SH-SY5Y (cell line): Measurements from ENCODE around the gene DMWD.

Experiments
- GATA2 ChIP-seq: IDR thresholded peaks from 2 replicates; pipeline ENCODE4 v1.6.1; 2011; ENCODE audit warnings: mild to moderate bottlenecking, low read depth, low read length
- GATA3 ChIP-seq: IDR thresholded peaks from 2 replicates; pipeline ENCODE4 v1.6.1; 2011; ENCODE audit warnings: low read depth, mild to moderate bottlenecking, low read length, moderate library complexity

Gene DMWD, protein sequence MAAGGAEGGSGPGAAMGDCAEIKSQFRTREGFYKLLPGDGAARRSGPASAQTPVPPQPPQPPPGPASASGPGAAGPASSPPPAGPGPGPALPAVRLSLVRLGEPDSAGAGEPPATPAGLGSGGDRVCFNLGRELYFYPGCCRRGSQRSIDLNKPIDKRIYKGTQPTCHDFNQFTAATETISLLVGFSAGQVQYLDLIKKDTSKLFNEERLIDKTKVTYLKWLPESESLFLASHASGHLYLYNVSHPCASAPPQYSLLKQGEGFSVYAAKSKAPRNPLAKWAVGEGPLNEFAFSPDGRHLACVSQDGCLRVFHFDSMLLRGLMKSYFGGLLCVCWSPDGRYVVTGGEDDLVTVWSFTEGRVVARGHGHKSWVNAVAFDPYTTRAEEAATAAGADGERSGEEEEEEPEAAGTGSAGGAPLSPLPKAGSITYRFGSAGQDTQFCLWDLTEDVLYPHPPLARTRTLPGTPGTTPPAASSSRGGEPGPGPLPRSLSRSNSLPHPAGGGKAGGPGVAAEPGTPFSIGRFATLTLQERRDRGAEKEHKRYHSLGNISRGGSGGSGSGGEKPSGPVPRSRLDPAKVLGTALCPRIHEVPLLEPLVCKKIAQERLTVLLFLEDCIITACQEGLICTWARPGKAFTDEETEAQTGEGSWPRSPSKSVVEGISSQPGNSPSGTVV

GRCh38 chr19:45792470-45793177, at the start of gene DMWD:
Gene DMWD (minus strand): TSS chr19:45792845. CDS start chr19:45792756, 89 bp downstream.
- TF ChIP-seq GATA3 (no peak), GATA2 (no peak)

GRCh38 chr19:45842198-45842597, 49.6 kb upstream of the DMWD start:
- TF ChIP-seq GATA2 (no peak), GATA3 (no peak)

DNA sequence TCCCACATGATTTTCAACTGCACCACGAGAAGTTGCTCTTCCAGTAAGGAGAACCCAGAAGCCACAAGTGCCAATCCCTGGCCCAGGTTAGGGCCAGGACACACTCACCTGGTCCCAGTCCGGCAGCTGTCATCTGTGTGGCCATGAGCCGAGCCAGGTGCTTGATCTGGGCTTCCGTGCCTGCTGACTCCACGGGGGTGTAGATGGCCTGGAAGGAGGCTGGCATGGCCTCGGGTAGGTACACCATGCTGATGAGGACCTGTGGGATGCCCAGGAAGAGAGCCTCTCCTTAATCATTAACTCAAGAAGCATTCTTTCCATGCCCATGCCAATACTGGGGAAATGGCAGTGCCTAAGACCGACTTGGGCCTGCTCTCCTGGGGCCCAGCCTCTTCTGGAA, 42.3 kb upstream of the DMWD start:
- TF ChIP-seq GATA2 (no peak), GATA3 (no peak)

DNA sequence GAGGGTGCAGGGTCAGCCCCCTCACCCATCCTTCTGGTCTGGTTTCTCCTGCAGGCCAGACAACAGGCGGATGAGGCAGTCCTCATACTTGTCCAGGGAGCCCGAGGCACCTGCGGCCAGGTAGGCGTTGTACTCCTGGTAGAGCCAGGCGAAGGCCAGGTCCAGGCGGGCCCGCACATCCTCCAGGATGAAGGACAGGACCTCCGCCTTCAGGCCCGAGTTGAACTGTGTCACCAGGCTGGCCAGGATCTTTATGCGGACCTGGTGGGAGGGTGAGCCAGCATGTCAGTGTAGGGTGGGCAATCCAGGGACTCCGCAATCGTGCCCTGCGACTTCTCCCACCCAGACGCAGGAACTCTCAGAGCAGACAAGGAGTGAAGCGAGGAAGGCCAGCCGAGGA, 36.3 kb upstream of the DMWD start:
- TF ChIP-seq GATA3 (no peak), GATA2 (no peak)

- no peak for TF ChIP-seq GATA2
Observed at GRCh38 chr19:45828523-45828922, 35.9 kb upstream of the DMWD start.

DNA sequence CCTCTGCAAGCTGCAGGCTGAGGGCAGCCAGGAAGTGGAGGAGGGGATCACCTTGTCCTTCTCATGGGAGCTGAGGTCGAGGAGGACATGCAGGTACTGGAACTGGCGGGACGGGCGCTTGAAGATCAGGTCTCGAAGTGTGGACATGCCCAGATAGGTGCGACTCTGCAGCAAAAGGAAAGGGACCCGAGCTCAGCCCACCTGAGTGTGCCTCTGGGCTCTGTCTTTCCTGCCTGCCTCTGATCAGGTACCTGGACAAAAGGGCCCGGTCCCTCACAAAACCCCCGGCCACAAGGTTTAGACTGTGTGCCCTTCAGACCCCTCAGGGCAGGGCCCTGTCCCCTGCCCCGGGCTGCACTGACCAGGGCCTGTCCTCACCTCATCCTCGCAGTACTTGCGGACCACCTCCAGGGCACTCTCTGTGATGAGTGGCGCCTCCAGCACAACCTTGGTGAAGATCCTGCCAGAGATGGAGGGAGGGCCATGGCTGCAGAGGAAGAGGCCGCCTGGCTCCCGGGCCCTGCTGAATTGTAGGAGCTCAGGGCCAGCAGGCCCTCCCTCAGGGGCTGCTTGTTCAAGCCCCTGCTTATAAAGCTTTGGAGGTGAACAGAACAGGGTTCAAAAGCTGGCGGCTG, 34.9 kb upstream of the DMWD start:
- no peak for TF ChIP-seq GATA3
- no peak for TF ChIP-seq GATA2

DNA sequence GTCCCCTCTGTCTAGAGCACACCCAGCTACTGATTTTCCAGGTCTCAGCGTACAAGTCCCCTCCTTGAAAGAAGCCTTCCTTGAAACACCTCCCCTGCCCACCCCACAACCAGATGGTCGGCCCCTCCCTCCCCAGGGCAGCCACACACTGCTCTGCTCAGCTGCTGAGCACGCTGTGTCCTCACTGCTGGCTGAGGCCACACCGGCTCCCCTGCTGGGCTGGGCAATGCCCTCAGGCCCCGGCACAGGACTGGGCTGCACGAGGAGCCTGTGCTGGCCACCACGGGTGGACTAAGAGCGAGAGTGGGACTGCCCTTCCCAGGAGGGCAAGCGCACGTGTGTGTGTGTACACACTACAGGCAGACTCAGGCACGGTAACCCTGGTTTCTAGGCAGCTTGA, 34.3 kb upstream of the DMWD start:
- TF ChIP-seq GATA2 (no peak), GATA3 (no peak)

- TF ChIP-seq GATA2 (no peak), GATA3 (no peak)
Observed at GRCh38 chr19:45825917-45826893, 33.6 kb upstream of the DMWD start.

- no peak for TF ChIP-seq GATA2
- no peak for TF ChIP-seq GATA3
Observed at GRCh38 chr19:45825263-45825605, 32.6 kb upstream of the DMWD start.

- TF ChIP-seq GATA3: no peak
- TF ChIP-seq GATA2: no peak
Observed at GRCh38 chr19:45824531-45825262, 32.1 kb upstream of the DMWD start.

DNA sequence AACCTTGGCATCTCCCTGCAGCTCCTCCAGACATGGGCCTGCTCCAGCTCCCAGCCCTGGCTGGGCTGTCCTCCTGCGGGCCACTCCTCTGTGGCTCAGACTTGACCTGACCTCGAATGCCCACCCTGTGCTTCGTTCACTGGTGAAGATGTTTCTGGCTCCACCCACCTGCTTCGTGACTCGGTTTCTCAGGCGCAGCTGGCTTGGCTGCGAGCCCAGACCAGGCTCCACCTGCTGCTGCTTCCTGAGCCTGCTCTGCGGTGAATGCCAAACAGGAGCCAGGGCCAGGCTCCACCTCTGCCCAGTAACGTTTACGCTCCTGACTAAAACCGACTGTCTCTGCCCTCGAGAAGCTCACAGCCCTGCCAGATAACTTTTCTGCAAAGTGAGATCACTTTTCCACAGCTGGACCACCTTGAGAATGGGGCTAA, 31.4 kb upstream of the DMWD start:
- TF ChIP-seq GATA3 (no peak), GATA2 (no peak)

DNA sequence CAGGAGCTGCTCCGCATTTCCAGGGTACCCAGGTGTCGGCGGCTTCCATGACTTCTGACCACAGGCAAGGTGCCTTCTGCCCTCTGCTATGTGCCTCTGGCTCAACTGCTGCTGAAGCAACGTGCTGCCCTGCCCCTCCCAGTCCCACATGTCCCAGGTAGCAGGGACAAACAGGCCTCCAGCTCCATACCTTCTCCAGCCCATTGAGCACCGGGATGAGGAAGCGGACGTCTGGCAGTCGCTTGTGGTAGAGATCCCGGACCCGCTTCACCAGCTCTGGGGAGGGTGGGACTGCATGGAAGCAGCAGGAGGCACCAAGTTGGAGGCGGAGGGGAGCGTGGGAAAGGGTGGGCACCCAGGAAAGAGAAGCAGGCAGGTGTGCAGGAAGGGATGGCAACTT, 30.5 kb upstream of the DMWD start:
- TF ChIP-seq GATA3 (no peak), GATA2 (no peak)
